GM08714 (cell line): ENCODE data around the gene GRIA1.

Source experiments
- H3K4me3 ChIP-seq: fragments of 200-500 bp; sonication (Bioruptor generic); 2 replicates; pipeline ENCODE4 v1.5.1; 2014; ENCODE audit warnings: mild to moderate bottlenecking, low read length, inconsistent platforms
- ZNF274 ChIP-seq: IDR thresholded peaks from 2 replicates; pipeline ENCODE4 v1.6.1; 2012; ENCODE audit warnings: mild to moderate bottlenecking, low read depth, low read length

GRIA1 gene

DNA sequence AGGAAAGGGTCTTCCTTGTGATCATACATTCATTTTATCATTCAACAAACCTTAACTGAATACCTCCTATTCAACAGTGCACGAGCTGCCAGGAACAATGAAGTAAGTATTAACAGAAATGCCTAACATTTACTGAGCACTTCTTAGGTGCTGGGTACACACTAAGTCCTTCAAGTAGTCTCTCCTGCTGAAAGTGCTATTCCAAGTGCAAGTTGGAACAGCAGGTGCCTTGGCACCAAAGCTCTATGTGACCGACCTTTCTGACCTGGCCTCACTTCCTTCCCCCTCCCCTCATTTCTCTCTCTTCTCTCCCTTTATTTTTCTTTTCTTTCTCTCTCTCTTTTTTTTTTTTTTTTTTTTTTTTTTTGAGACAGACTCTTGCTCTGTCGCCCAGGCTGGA lies 94.5 kb downstream of the GRIA1 start:
- H3K4me3 ChIP-seq, result no peak overlapping the region
- TF ChIP-seq ZNF274, result no peak

DNA sequence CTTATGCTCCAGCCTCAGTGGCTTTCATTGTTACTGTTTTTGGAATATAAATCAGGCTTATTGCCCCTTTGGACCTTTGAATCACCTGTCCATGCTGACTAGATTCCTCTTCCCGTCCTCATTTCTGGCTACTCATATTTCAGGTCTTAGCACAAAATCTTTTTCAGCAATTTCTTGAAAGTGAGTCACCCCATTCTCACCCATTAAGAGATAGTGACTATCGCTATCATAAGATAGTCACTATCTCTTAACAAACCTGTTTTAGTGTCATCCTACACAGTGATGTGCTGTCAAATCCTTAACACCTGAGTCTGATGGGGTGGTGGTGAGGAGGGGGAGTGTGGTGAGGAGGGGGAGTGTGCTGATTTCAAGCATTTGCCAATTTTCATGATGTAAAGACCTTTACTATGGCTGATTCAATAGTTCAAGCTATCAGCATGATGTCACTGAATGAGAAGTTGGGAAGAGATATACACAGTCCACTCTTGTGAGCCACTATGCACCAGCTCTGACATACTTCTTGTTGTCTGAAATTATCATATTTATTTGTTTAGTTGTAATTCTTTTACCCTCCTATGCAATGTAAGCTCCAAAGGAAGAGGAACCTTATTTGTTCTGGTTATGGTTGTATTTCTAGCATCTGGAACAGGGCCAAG lies 95.3 kb downstream of the GRIA1 start:
- H3K4me3 ChIP-seq, result no peak overlapping the region
- TF ChIP-seq ZNF274, result no peak

DNA sequence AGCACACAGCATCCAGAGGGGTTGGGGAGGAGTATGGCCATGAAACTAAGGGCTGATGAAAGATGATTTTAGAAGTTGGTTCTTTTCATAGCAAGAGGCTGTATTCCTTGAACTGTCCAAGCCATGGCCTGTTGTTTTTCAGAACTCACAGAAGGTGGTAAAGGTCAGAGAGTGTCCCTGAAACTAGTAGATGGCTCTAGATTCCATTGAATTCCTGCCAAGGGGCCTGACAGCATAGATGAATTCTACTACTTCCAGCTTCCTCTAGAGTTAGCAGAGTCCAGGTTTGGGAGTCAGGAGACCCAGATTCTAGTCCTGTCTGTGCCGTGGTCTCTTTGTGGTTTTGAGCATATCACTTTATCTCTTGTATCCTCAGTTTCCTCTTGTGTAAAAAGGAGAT lies 101.6 kb downstream of the GRIA1 start:
- no peak for TF ChIP-seq ZNF274
- H3K4me3 ChIP-seq, result no peak overlapping the region

DNA sequence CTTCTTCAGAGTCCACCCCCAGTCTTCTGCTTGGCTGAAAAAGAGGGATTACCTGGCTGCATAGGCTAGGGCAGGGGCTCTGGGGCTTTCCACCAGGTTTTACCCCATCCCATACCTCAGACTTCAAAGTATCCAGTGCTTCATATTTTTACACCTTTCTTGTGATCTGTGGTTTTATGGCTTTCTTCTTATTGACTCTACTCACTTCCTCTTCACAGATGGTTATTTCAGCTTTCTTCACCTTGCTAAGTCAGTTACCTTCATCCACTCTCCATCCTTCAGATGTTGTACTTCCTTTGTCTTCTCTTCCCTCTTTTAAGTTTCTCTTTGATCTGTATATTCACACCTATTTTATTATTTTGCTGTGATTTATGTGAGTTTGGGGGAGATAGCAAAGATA lies 104.3 kb downstream of the GRIA1 start:
- TF ChIP-seq ZNF274, result no peak
- H3K4me3 ChIP-seq, result no peak overlapping the region

DNA sequence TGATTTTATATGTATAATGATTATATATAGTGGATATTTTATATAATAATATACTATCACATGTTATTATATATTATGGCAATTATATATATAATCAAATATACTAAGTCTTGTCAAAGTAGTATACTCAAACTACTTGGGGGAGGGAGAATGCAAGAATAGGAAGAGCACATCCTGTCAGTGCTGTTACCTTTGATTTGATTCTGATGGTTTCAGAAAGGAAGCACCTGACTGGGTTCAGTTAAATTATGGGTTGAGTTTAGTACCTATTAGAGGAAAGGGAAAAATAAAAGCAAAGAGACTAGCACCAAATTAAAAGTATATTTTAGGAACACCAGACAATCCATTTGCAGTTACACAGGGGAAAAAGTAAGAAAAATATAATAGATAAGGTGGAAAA lies 107.6 kb downstream of the GRIA1 start:
- no peak overlapping the region for H3K4me3 ChIP-seq
- no peak for TF ChIP-seq ZNF274

DNA sequence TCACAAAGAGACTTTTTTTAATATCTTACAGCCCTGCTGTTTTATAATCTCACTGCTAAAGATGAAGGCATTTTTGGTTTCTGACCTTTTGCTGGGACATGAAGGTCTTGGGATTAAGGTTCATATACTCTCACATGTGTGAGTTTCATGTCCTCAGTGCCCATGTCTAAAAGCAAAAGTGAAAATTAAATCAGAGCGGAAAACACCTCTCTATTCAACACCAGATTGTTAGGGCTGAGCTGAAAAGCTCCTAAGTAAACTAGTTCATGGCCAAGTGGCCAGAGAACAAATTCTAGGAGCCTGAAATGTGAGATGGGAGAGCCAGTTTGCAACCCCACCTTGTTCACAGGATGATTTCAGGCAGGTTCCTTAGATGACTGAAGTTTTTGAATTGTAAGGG lies 110.9 kb downstream of the GRIA1 start:
- TF ChIP-seq ZNF274, result no peak
- no peak overlapping the region; the same call in 1 of the 2 replicates for H3K4me3 ChIP-seq

DNA sequence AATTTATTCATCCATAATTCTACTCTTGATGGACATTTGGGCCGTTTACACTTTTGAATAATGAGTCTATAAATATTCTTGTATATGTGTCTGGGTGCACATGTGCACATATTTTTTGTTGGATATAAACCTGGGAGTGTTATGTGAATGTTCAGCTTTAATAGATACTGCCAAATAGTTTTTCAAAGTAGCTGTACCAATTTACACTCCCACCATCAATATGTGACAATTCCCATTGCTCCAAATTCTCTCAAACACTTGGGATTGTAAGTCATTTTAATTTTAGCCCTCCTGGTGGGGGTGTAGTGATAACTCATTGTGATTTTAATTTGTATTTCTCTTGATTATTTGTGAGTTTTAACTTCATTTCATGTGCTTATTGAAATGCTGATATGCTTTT lies 114.9 kb downstream of the GRIA1 start:
- H3K4me3 ChIP-seq, result no peak overlapping the region
- no peak for TF ChIP-seq ZNF274

DNA sequence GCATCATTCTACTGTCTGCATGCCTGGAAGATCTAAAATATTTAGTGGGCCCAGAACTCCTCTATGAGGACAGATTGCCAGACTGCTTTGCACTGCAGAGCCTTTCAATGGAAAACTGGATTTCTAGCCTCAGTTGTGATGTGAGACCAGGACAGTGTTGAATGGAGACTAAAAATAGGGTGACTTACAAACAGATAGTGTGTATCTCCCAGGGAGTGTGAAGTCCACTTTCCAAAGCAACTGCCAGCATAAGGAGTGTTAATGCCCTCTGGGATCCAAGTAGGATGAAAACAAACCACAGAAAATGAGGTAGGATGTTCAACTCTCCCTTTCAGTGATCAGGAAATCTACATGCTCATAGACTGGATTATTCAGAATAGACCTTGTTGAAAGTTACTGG lies 119.5 kb downstream of the GRIA1 start:
- no peak for TF ChIP-seq ZNF274
- H3K4me3 ChIP-seq, result no peak overlapping the region

DNA sequence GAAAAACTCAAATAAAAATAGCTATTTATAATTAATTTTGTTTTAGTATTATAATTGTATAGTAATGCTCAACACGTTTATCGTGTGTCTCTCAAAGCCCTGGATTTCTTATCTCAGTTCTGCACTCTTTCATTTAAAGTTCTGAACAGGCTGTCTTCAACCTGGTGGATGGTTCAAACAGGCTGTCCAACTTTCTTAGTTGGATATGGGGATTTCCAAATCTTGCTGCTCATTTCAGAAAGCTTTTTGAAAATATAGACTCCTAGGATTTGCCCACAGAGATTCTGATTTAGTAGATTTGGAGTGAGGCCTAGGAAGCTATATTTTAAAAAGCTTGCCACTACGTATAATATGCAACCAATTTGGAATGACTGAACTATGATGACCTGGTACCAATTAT lies 120.3 kb downstream of the GRIA1 start:
- no peak for TF ChIP-seq ZNF274
- no peak overlapping the region for H3K4me3 ChIP-seq

DNA sequence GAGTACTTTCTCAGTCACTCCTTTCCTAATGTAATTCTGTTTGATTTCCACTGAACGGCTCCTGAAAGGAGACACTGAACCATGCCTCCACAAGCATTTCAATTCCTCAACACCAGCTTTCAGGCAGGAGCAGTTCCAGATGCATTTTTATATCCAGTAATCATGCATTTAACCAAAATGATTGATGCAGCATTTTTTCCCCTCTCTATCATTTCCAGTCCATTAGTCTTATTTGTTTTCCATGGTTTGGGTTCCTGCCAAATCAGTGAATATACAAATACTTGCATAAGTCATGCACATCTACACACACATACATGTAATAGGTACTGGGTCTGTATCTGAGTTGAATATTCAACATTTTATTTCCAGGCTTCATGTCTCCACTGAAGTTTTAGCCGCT lies 122.7 kb downstream of the GRIA1 start:
- H3K4me3 ChIP-seq, result no peak overlapping the region
- no peak for TF ChIP-seq ZNF274

DNA sequence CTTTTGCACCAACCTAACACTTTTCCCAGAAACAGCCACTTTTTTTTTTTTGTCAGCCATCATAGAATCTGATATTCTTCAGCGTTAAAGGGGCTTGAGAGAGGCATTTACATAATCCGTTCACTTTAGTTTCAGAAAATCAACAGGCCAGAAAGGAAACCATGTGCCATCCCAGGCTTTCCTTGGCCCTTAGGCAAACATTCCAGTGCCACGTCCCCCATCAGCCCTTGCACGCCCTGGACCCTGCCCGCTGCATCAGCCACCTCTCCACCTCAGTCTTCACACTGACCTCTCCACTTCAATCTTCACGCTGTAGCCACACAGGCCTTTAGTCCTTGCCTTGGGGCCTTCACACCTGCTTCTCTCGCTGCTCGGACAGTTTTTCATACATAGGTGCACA lies 123.2 kb downstream of the GRIA1 start:
- H3K4me3 ChIP-seq, result no peak overlapping the region
- no peak for TF ChIP-seq ZNF274

DNA sequence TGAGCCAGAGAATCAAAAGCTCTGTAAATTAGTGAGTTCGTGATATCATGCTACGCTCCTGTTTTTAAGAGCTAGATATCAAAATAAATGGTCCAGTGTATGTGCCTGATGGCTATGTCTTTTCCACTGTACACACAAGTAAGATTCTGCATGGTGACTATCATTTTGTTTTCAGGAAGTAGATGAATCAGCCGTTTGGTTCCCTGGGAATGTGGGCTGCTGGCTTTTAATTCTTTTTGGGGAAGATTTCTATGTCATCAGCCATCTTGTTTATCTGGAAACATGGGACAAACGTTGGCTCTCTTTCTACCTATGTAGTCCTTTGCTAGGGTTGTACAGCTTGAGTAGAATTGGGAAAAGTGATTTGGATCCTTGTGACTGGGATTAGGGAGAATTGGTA lies 126.7 kb downstream of the GRIA1 start:
- no peak for TF ChIP-seq ZNF274
- no peak overlapping the region for H3K4me3 ChIP-seq

DNA sequence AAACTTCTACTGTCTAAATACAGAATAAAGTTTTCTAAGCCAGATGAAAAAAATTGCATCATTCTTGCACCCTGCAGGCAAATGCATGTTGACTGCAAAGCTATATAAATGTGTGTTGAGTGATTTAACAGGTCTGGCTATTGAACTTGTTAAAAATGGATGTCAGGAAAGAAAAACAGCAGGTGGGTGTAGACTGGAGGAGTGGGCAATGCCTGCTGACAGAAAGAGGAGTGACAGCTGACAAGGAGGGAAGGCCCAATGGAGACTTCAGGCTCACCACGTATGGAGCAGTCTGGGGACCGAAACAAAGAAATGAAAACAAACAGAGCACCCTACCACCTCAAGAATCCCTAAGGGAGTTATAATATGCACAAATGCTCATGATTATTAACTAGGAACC lies 127.8 kb downstream of the GRIA1 start:
- H3K4me3 ChIP-seq, result no peak overlapping the region
- TF ChIP-seq ZNF274, result no peak

DNA sequence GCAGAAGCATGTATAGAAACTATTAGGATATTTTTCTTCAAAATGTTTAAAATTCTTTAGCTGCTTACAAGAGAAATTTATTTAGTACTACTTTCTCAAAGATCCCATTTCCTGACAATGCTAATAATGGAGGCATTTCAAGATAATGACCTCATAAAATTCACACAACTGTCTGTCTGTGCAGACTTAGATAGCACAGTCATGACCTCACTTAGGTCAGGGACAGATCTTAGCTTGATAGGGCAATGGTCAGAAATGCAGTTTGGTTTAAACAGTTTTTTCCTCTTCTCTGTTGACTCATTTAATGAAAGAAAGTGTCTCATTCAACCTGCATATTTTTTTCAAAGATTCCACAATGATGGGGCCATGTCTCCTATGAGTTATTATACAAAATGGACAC lies 128.4 kb downstream of the GRIA1 start:
- H3K4me3 ChIP-seq, result no peak overlapping the region
- TF ChIP-seq ZNF274, result no peak

DNA sequence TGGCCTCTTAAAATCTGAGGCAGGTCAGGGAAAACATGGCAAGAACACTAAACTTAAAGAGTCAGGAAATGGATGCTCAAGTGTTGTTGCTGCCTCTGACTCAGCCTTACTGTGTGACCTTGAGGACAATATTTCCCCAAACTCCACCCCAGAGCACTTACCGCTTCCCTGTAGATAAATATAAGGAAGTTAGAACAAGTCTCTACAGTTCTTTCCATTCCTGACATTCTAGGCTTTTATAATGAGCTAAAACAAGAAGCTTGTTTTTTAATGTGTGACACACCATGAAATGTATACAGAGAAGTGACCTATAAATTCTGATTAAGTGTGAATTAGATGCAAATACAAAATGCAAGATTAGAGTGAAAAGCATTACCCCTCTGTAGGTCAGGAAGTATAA lies 129.3 kb downstream of the GRIA1 start:
- TF ChIP-seq ZNF274, result no peak
- H3K4me3 ChIP-seq, result no peak overlapping the region

DNA sequence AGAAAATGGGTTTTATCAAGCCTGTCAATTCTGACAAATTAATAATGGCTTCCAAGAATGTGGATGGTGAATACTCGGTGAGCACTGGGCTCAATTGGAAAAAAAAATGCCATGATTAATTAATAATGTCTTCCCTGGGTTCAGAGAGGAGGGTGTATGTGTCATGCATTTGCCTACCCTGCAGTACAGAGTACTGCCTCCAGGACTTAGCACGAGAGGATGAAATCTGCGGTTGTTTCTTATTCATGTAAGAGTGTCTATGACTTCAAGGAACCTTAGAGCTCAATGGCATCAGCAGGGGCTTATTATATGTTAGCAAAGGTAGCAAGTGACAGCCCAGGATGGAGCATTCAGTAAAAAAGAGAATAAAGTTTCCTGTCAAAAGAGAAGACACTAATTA lies 132.7 kb downstream of the GRIA1 start:
- no peak overlapping the region for H3K4me3 ChIP-seq
- TF ChIP-seq ZNF274, result no peak

DNA sequence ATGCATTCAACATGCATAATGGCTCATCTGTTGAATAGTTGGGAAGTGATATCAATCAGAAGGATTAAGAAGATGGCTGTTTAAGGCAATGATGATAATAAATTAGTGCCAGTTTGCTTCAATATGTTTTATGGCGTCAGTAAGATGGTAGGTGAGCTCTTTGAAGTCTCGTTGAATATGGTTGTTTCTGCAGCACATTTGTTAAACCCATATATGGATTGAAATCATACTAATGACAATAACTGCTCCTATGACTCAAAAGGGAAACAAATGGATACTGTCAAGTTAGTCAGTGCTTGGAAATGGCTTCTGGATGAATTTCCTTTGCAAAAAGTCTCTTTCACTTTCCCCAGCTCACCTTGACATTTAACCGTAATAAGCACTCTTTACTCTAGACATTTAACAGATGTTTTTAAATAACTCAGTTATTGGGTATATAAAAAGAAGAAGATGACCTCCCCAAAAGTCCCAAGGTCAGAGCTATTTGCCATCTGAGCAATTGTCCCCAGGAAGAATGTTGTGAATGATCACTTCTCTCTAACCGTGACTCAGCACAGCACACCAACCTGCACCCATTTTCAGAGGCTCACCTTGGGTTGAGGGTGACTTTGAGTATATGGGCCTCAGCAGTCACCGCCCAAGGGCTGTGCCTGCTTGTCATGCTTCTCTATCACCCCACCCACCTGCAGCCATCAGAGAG lies 133.4 kb downstream of the GRIA1 start:
- no peak for TF ChIP-seq ZNF274
- H3K4me3 ChIP-seq, result no peak overlapping the region
